Mucosa of rectum (tissue), 2 donors: ENCODE results near the gene LARP4.
A peak's percentile ranks its signal among the peaks of the same experiment; 100 is the strongest.
"Not testable (repeated sequence)": the region's sequence is repeated elsewhere in the genome, so short reads cannot be mapped to it uniquely, and the experiment has no call there.

Experiments used
- H3K27ac ChIP-seq, 2 donors: one replicate each; pipeline ENCODE4 v1.7.0; 2013; ENCODE audit warnings: inconsistent platforms in 2 of 2, low read depth in 2 of 2, low read length in 2 of 2
- H3K27me3 ChIP-seq, 2 donors: one replicate each; pipeline ENCODE4 v1.7.0; 2013; ENCODE audit warnings: low read length in 2 of 2; ENCODE audit not compliant: control insufficient read depth in 2 of 2, insufficient read depth in 2 of 2
- H3K36me3 ChIP-seq, 2 donors: one replicate each; pipeline ENCODE4 v1.7.0; 2013; ENCODE audit warnings: low read length in 2 of 2; ENCODE audit not compliant: control insufficient read depth in 2 of 2, insufficient read depth in 2 of 2
- H3K4me1 ChIP-seq, 2 donors: one replicate each; pipeline ENCODE4 v1.7.0; 2013; ENCODE audit warnings: low read length in 2 of 2, mild to moderate bottlenecking in 1 of 2; ENCODE audit not compliant: control insufficient read depth in 2 of 2, insufficient read depth in 2 of 2
- H3K4me3 ChIP-seq, 2 donors: one replicate each; pipeline ENCODE4 v1.7.0; 2013; ENCODE audit warnings: low read length in 2 of 2
- H3K9ac ChIP-seq, 2 donors: one replicate each; pipeline ENCODE4 v1.7.0; 2013; ENCODE audit warnings: low read length in 2 of 2, low read depth in 1 of 2, mild to moderate bottlenecking in 1 of 2
- H3K9me3 ChIP-seq, 2 donors: one replicate each; pipeline ENCODE4 v1.7.0; 2013; ENCODE audit warnings: low read length in 2 of 2; ENCODE audit not compliant: control insufficient read depth in 2 of 2
- donor health status: healthy.
- donor health status: Normal muscosa, but diverticular disease.

The LARP4 gene

GRCh38 chr12:50520416-50521207, 119.9 kb downstream of the LARP4 start:
- Histone ChIP-seq H3K9me3 (no peaks in the 10 kb centered on the region), H3K27me3 (no peaks in the 10 kb centered on the region), H3K9ac (no peak overlapping the region), H3K4me3 (no peak overlapping the region), H3K36me3 (peaks cover 0 to 4% of the 10 kb centered on the region in 2 donors), H3K4me1 (peaks cover 4 to 7% of the 10 kb centered on the region in 2 donors), H3K27ac (peak overlapping the region in 1 of 2 donors; percentile 23)

- peaks cover 10% of the 10 kb centered on the region in 2 donors for H3K4me1 ChIP-seq
- H3K36me3 ChIP-seq, H3K27ac ChIP-seq, H3K4me3 ChIP-seq, H3K9ac ChIP-seq, H3K9me3 ChIP-seq, H3K27me3 ChIP-seq: not testable (repeated sequence)
These were observed 121.1 kb downstream of the LARP4 start for GRCh38 chr12:50521781-50522180.

- no peak overlapping the region for H3K9ac ChIP-seq
- H3K27ac ChIP-seq, result no peak overlapping the region
- H3K4me3 ChIP-seq, result no peak overlapping the region
- no peaks in the 10 kb centered on the region for H3K9me3 ChIP-seq
- H3K4me1 ChIP-seq, result peaks cover 6 to 16% of the 10 kb centered on the region in 2 donors
- no peaks in the 10 kb centered on the region for H3K27me3 ChIP-seq
- peaks cover 0 to 4% of the 10 kb centered on the region in 2 donors for H3K36me3 ChIP-seq
These were observed 123.1 kb downstream of the LARP4 start for GRCh38 chr12:50523772-50524171.

- Histone ChIP-seq H3K27ac (no peak overlapping the region), H3K4me1 (peaks cover 6 to 23% of the 10 kb centered on the region in 2 donors)
These were observed 123.9 kb downstream of the LARP4 start for GRCh38 chr12:50524621-50525020.

GRCh38 chr12:50525422-50525821, 124.7 kb downstream of the LARP4 start:
- no peaks in the 10 kb centered on the region for H3K27me3 ChIP-seq
- no peaks in the 10 kb centered on the region for H3K9me3 ChIP-seq
- no peak overlapping the region for H3K27ac ChIP-seq
- H3K4me1 ChIP-seq, result peaks cover 6 to 23% of the 10 kb centered on the region in 2 donors
- H3K4me3 ChIP-seq, result no peak overlapping the region
- H3K36me3 ChIP-seq, result peaks cover 0 to 4% of the 10 kb centered on the region in 2 donors
- H3K9ac ChIP-seq, result no peak overlapping the region

More at GRCh38 chr12:50524621-50525020, 123.9 kb downstream of the LARP4 start:
- Histone ChIP-seq H3K36me3 (peaks cover 0 to 4% of the 10 kb centered on the region in 2 donors), H3K27me3 (no peaks in the 10 kb centered on the region), H3K9ac (no peak overlapping the region), H3K4me3 (no peak overlapping the region), H3K9me3 (no peaks in the 10 kb centered on the region)

- H3K4me1 ChIP-seq, result peaks cover 18 to 36% of the 10 kb centered on the region in 2 donors
- no peaks in the 10 kb centered on the region for H3K9me3 ChIP-seq
- peak overlapping the region in 1 of 2 donors; percentile 51 for H3K27ac ChIP-seq
- no peak overlapping the region for H3K4me3 ChIP-seq
- H3K36me3 ChIP-seq, result peaks cover 0 to 4% of the 10 kb centered on the region in 2 donors
- no peak overlapping the region for H3K9ac ChIP-seq
- H3K27me3 ChIP-seq, result no peaks in the 10 kb centered on the region
These were observed 126.7 kb downstream of the LARP4 start for GRCh38 chr12:50527359-50527726.

GRCh38 chr12:50528800-50529199, 128.1 kb downstream of the LARP4 start:
- Histone ChIP-seq H3K27ac (no peak overlapping the region), H3K4me3 (no peak overlapping the region), H3K9me3 (no peaks in the 10 kb centered on the region), H3K36me3 (peaks cover 0 to 3% of the 10 kb centered on the region in 2 donors), H3K9ac (no peak overlapping the region), H3K27me3 (no peaks in the 10 kb centered on the region), H3K4me1 (peaks cover 31 to 48% of the 10 kb centered on the region in 2 donors)

GRCh38 chr12:50529345-50529744, 128.7 kb downstream of the LARP4 start:
- Histone ChIP-seq H3K36me3 (no peaks in the 10 kb centered on the region), H3K9ac (no peak overlapping the region), H3K4me3 (no peak overlapping the region), H3K4me1 (peaks cover 31 to 51% of the 10 kb centered on the region in 2 donors), H3K9me3 (no peaks in the 10 kb centered on the region), H3K27ac (no peak overlapping the region), H3K27me3 (no peaks in the 10 kb centered on the region)
